Measurements from ENCODE around the gene UNC80. TPM values are rescaled to one million over a fixed set of nuclear protein-coding genes. Genes with fewer than 3 reads are reported as not detected.

Gene UNC80
- total and polyA plus RNA-seq, 2 of the 4 experiments (the other 2 are of a cell fraction) = not detected

GRCh38 chr2:209974576-209974975, 202.9 kb downstream of the UNC80 start:
- ATAC-seq (ENCODE audit: low read depth) (no peak), DNase-seq (no peak)
- H3K27ac ChIP-seq (ENCODE audit: insufficient read depth, low read length) = no peak overlapping the region
- H3K79me1 ChIP-seq (ENCODE audit: low read depth in 1 of 2, low read length in 2 of 2) = no peaks in the 10 kb centered on the region
- no peaks in the 10 kb centered on the region for H3K9me3 ChIP-seq (ENCODE audit: control insufficient read depth, insufficient read depth, low read length)
- no peak overlapping the region for H3K9ac ChIP-seq (ENCODE audit: low read depth, low read length)
- H4K8ac ChIP-seq (ENCODE audit: low read depth in 2 of 2, low read length in 2 of 2) = no peak overlapping the region
- H4K91ac ChIP-seq (ENCODE audit: insufficient read depth, low read depth, low read length) = no peak overlapping the region
- no peaks in the 10 kb centered on the region for H3K4me1 ChIP-seq (ENCODE audit: control insufficient read depth, insufficient read depth, low read length)
- H3K27me3 ChIP-seq (ENCODE audit: control insufficient read depth, insufficient read depth, low read length) = no peaks in the 10 kb centered on the region; the same call in 1 of the 2 replicates
- ChIA-PET CTCF (interaction anchor here (1.2 to 2.2 kb wide), 2 partner anchors 14 to 425 kb away, joined by 3 to 6 read pairs; no protein-coding TSS in a partner anchor), POLR2A (ENCODE audit: unreplicated experiment) (no interaction called here)
- H2BK120ac ChIP-seq (ENCODE audit: low read depth, low read length) = no peak overlapping the region
- no TSS peak for BruUV-seq (replicated peaks)
- dilution Hi-C loops (cut with HindIII; ENCODE audit: low sequenced_read_pairs, unreplicated experiment) (no loop called here), intact Hi-C loops (cut with micrococcal nuclease) (no loop called here), in situ Hi-C loops (cut with MboI; ENCODE audit: low sequenced_read_pairs) (loop anchor here (10.0 to 25.0 kb wide), 3 partner anchors 420 to 1587 kb away; no protein-coding TSS in a partner anchor)
- H2BK5ac ChIP-seq (ENCODE audit: low read depth, low read length, poor library complexity, severe bottlenecking) = no peak overlapping the region
- no peaks in the 10 kb centered on the region for H4K20me1 ChIP-seq (ENCODE audit: insufficient read depth, low read length)
- H3K14ac ChIP-seq (replicated peaks; ENCODE audit: low read depth, low read length) = no peak overlapping the region
- H4K5ac ChIP-seq (ENCODE audit: low read depth, low read length) = no peak overlapping the region
- H2BK20ac ChIP-seq (ENCODE audit: low read depth, low read length) = no peak overlapping the region
- H3K4ac ChIP-seq (ENCODE audit: low read depth, low read length) = no peak overlapping the region
- H3K4me3 ChIP-seq (ENCODE audit: insufficient read depth, low read depth, low read length) = no peak overlapping the region
- H2BK15ac ChIP-seq (ENCODE audit: low read depth, low read length) = no peak overlapping the region
- no peak overlapping the region for H3K56ac ChIP-seq (ENCODE audit: extremely low read depth, insufficient read depth, low read length)
- no peaks in the 10 kb centered on the region for H3K36me3 ChIP-seq (ENCODE audit: control insufficient read depth, insufficient read depth, low read length)
- H2AK9ac ChIP-seq (replicated peaks; ENCODE audit: low read depth, low read length, poor library complexity) = no peak overlapping the region
- no peaks in the 10 kb centered on the region for H3K9me1 ChIP-seq (ENCODE audit: insufficient read depth, low read length)
- H3K4me2 ChIP-seq (ENCODE audit: low read depth, low read length) = no peak overlapping the region
- 100% methylated on average over 1 of the region's 1 CpG; no CpG with 5 or more reads in 1 of the 2 experiments for WGBS, 2 experiments (ENCODE audit: extremely low coverage in 2 of 2, insufficient read length in 1 of 2)
- no peak overlapping the region for H2AFZ ChIP-seq (replicated peaks; ENCODE audit: low read length, poor library complexity)
- TF ChIP-seq MAZ (IDR thresholded peaks at IDR 0.05; ENCODE audit: borderline replicate concordance, low read depth, low read length) (no peak), BHLHE40 (IDR thresholded peaks at IDR 0.05; ENCODE audit: low read depth, low read length) (no peak), CTCF (conservative IDR thresholded peaks at IDR 0.05; ENCODE audit: low read depth, low read length) (no peak), USF2 (IDR thresholded peaks at IDR 0.05; ENCODE audit: low read depth, low read length) (no peak), CHD1 (IDR thresholded peaks at IDR 0.05; ENCODE audit: low read depth, low read length) (no peak), CEBPB (IDR thresholded peaks at IDR 0.05; ENCODE audit: low read depth, low read length) (no peak), ELK1 (IDR thresholded peaks at IDR 0.05; ENCODE audit: borderline replicate concordance, low read depth, low read length) (no peak), SMC3 (IDR thresholded peaks at IDR 0.05; ENCODE audit: low read depth, low read length) (no peak), MXI1 (IDR thresholded peaks at IDR 0.05; ENCODE audit: borderline replicate concordance, low read depth, low read length) (no peak), RFX5 (IDR thresholded peaks at IDR 0.05; ENCODE audit: low read depth, low read length) (no peak), FOS (IDR thresholded peaks at IDR 0.05; ENCODE audit: low read depth, low read length) (no peak), MAFK (IDR thresholded peaks at IDR 0.05; ENCODE audit: low read depth, low read length) (no peak), POLR2A (IDR thresholded peaks at IDR 0.05; ENCODE audit: low read depth, low read length) (no peak), RAD21 (IDR thresholded peaks at IDR 0.05; ENCODE audit: low read length) (no peak), RCOR1 (IDR thresholded peaks at IDR 0.05; ENCODE audit: insufficient replicate concordance, low read length) (no peak), NFE2L2 (IDR thresholded peaks at IDR 0.05; ENCODE audit: low read depth, low read length) (no peak)
- no peak overlapping the region for H2AK5ac ChIP-seq (ENCODE audit: low read depth, low read length)
- H3K23ac ChIP-seq (ENCODE audit: low read depth, low read length) = no peak overlapping the region
- no peak overlapping the region for H3K18ac ChIP-seq (ENCODE audit: low read depth, low read length)

All from IMR-90 (cell line).